HepG2 (cell line): ENCODE measurements around the gene PHACTR1. TPM values are rescaled to one million over a fixed set of nuclear protein-coding genes. Genes with fewer than 3 reads are reported as not detected.

Source experiments
- EP300 ChIP-seq, 3 experiments: sonication (generic) in 1 of 3; formaldehyde crosslinking in 1 of 3; IDR thresholded peaks; 2 replicates each; pipeline versions ENCODE4 v1.5.1 to v1.6.1; 2011 to 2020; ENCODE audit warnings: low read depth in 2 of 3, low read length in 2 of 3, borderline replicate concordance in 1 of 3, improper control_type of control experiment in 1 of 3, mild to moderate bottlenecking in 1 of 3, missing genetic modification reagents in 1 of 3, moderate library complexity in 1 of 3
- KLF16 ChIP-seq, 2 experiments: sonication (generic) in 1 of 2; formaldehyde crosslinking in 1 of 2; IDR thresholded peaks; 2 replicates each; pipeline versions ENCODE4 v1.6.1 to v1.8.0; 2016 to 2023; ENCODE audit warnings: missing genetic modification reagents in 2 of 2, missing compliant biosample characterization in 1 of 2
- SOX5 ChIP-seq: IDR thresholded peaks from 2 replicates; pipeline ENCODE4 v1.6.1; 2016; ENCODE audit warnings: borderline replicate concordance
- ZNF776 ChIP-seq: sonication (generic); formaldehyde crosslinking; IDR thresholded peaks from 2 replicates; pipeline ENCODE4 v1.4.0; 2020; ENCODE audit warnings: mild to moderate bottlenecking, missing genetic modification reagents
- polyA plus RNA-seq, 8 experiments: library from polyadenylated mRNA; depleted of rRNA in 3 of 8; stranded (reverse) in 7 of 8; unstranded in 1 of 8; fragments of >200 nt; fragmentation: Illumina TruSeq in 4 of 8; extraction: Trizol in 4 of 8; gene quantifications; 2 replicates each; pipeline versions ENCODE4 v1.2.1 to v1.2.3, GENCODE V29; 2011 to 2016; ENCODE audit warnings: low read depth in 4 of 8, missing spikeins in 1 of 8, mixed read lengths in 1 of 8; ENCODE audit not compliant: insufficient read depth in 1 of 8
- total RNA-seq, 5 experiments: library from RNA; depleted of rRNA; stranded (reverse); fragments of >200 nt; fragmentation: Illumina TruSeq; extraction: Trizol; gene quantifications; 2 replicates each; pipeline ENCODE4 v1.2.3, GENCODE V29; 2016; ENCODE audit warnings: low read depth in 1 of 5
- TF ChIP-seq, protein P1 (sequence below): sonication (generic); formaldehyde crosslinking; IDR thresholded peaks from 2 replicates; pipeline ENCODE4 v1.4.0; 2020; ENCODE audit warnings: missing genetic modification reagents
- TF ChIP-seq, protein P2 (sequence below): IDR thresholded peaks from 2 replicates; pipeline ENCODE4 v1.6.1; 2012; ENCODE audit warnings: inconsistent platforms
- TF ChIP-seq, protein P3 (sequence below): sonication (generic); formaldehyde crosslinking; IDR thresholded peaks from 2 replicates; pipeline ENCODE4 v1.4.0; 2020; ENCODE audit warnings: low read depth, mild to moderate bottlenecking, missing genetic modification reagents
- TF ChIP-seq, protein P4 (sequence below): sonication (generic); formaldehyde crosslinking; IDR thresholded peaks from 2 replicates; pipeline ENCODE4 v1.8.0; 2022; ENCODE audit warnings: mild to moderate bottlenecking, missing genetic modification reagents
- TF ChIP-seq, protein P5 (sequence below): IDR thresholded peaks from 2 replicates; pipeline ENCODE4 v1.6.1; 2016; ENCODE audit warnings: missing biosample characterization, missing genetic modification reagents, low read depth

PHACTR1 gene
- total and polyA plus RNA-seq, 2 of the 13 experiments (the other 11 are each of a cell fraction or from before 2014, with no cell fraction given) = 0.09 TPM; not detected in 1

DNA sequence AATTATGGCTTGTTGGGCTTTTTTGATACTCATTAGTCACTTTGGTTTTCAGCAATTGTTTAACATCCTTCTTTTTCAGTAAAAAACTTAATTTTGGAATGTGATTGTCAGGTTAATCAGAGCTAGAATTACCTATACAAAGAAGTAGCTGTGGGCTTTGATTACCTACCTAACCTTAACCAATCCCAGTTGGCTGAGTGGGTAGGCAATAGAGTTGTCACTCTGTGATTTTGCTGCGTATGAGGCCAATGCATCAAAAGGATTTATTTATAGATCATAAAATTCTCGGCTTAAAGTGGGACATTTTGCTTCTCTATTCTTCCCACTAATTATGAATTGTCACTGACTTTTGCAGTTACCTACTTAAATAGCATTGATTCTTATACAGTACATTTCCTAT is 111.4 kb downstream of the PHACTR1 start (continued):
- TF ChIP-seq, protein P1, sequence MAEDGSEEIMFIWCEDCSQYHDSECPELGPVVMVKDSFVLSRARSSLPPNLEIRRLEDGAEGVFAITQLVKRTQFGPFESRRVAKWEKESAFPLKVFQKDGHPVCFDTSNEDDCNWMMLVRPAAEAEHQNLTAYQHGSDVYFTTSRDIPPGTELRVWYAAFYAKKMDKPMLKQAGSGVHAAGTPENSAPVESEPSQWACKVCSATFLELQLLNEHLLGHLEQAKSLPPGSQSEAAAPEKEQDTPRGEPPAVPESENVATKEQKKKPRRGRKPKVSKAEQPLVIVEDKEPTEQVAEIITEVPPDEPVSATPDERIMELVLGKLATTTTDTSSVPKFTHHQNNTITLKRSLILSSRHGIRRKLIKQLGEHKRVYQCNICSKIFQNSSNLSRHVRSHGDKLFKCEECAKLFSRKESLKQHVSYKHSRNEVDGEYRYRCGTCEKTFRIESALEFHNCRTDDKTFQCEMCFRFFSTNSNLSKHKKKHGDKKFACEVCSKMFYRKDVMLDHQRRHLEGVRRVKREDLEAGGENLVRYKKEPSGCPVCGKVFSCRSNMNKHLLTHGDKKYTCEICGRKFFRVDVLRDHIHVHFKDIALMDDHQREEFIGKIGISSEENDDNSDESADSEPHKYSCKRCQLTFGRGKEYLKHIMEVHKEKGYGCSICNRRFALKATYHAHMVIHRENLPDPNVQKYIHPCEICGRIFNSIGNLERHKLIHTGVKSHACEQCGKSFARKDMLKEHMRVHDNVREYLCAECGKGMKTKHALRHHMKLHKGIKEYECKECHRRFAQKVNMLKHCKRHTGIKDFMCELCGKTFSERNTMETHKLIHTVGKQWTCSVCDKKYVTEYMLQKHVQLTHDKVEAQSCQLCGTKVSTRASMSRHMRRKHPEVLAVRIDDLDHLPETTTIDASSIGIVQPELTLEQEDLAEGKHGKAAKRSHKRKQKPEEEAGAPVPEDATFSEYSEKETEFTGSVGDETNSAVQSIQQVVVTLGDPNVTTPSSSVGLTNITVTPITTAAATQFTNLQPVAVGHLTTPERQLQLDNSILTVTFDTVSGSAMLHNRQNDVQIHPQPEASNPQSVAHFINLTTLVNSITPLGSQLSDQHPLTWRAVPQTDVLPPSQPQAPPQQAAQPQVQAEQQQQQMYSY = no peak
- TF ChIP-seq SOX5 (no peak), KLF16 (CRISPR knock-in tag; IDR thresholded peaks at IDR 0.05) (no peak), EP300 (IDR thresholded peaks at IDR 0.05; ENCODE audit: low read depth in 2 of 2, low read length in 2 of 2) (no peak), EP300 (CRISPR knock-in tag; IDR thresholded peaks at IDR 0.05; ENCODE audit: borderline replicate concordance) (no peak), ZNF776 (no peak)
- TF ChIP-seq, protein P2, sequence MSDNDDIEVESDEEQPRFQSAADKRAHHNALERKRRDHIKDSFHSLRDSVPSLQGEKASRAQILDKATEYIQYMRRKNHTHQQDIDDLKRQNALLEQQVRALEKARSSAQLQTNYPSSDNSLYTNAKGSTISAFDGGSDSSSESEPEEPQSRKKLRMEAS = no peak
- TF ChIP-seq, protein P3, sequence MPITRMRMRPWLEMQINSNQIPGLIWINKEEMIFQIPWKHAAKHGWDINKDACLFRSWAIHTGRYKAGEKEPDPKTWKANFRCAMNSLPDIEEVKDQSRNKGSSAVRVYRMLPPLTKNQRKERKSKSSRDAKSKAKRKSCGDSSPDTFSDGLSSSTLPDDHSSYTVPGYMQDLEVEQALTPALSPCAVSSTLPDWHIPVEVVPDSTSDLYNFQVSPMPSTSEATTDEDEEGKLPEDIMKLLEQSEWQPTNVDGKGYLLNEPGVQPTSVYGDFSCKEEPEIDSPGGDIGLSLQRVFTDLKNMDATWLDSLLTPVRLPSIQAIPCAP (CRISPR knock-in tag) = no peak
- TF ChIP-seq, protein P4, sequence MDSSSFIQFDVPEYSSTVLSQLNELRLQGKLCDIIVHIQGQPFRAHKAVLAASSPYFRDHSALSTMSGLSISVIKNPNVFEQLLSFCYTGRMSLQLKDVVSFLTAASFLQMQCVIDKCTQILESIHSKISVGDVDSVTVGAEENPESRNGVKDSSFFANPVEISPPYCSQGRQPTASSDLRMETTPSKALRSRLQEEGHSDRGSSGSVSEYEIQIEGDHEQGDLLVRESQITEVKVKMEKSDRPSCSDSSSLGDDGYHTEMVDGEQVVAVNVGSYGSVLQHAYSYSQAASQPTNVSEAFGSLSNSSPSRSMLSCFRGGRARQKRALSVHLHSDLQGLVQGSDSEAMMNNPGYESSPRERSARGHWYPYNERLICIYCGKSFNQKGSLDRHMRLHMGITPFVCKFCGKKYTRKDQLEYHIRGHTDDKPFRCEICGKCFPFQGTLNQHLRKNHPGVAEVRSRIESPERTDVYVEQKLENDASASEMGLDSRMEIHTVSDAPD (CRISPR knock-in tag) = no peak
- TF ChIP-seq, protein P5, sequence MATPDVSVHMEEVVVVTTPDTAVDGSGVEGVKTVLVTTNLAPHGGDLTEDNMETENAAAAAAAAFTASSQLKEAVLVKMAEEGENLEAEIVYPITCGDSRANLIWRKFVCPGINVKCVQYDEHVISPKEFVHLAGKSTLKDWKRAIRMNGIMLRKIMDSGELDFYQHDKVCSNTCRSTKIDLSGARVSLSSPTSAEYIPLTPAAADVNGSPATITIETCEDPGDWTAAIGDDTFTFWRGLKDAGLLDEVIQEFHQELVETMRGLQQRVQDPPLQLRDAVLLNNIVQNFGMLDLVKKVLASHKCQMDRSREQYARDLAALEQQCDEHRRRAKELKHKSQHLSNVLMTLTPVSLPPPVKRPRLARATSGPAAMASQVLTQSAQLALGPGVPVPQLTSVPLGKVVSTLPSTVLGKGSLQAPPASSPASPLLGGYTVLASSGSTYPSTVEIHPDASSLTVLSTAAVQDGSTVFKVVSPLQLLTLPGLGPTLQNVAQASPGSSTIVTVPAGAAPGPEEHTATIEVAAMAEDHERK (CRISPR knock-in tag) = no peak
